Thyroid gland (tissue), 4 donors: ENCODE data around the gene ELAC2. TPM values are rescaled to one million over a fixed set of nuclear protein-coding genes. Genes with fewer than 3 reads are reported as not detected.

ENCODE experiments used
- DNase-seq, 2 donors: peaks; one replicate each; pipeline ENCODE4 v3.0.0-alpha.2; 2019
- H3K27ac ChIP-seq, 3 donors: fragments of 200-600 bp; sonication (generic); 1 replicate in 2 of 3; 2 replicates in 1 of 3; pipeline ENCODE4 v1.5.1; 2016 to 2019; ENCODE audit warnings: mild to moderate bottlenecking in 1 of 3, moderate library complexity in 1 of 3
- H3K27me3 ChIP-seq: fragments of 200-600 bp; sonication (generic); one replicate; pipeline ENCODE4 v1.5.1; 2019
- H3K36me3 ChIP-seq, 2 donors: fragments of 200-600 bp; sonication (generic); one replicate each; pipeline ENCODE4 v1.5.1; 2016 to 2019
- H3K4me1 ChIP-seq, 2 donors: fragments of 200-600 bp; sonication (generic); one replicate each; pipeline ENCODE4 v1.5.1; 2017 to 2019
- H3K4me3 ChIP-seq, 3 donors: fragments of 200-600 bp; sonication (generic); replicated peaks in 1 of 3; 1 replicate in 2 of 3; 2 replicates in 1 of 3; pipeline ENCODE4 v1.5.1; 2016; ENCODE audit warnings: mild to moderate bottlenecking in 1 of 3
- H3K9me3 ChIP-seq: fragments of 200-600 bp; sonication (generic); one replicate; pipeline ENCODE4 v1.5.1; 2017
- POLR2A ChIP-seq, 2 donors: fragments of 450-650 bp; IDR thresholded peaks; one replicate each; pipeline ENCODE4 v1.6.1; 2017; ENCODE audit warnings: antibody characterized with exemption in 2 of 2, mild to moderate bottlenecking in 2 of 2, moderate library complexity in 1 of 2
- WGBS, 2 donors: methylation state at CpG; one replicate each; pipeline ENCODE4 v1.1.5; 2017; 5-methylcytosine and 5-hydroxymethylcytosine counted together
- intact Hi-C: fragments of 100-400 bp; cut with DNase I; formaldehyde crosslinking; loops from one replicate; pipeline ENCODE4 v1.15.1; 2023
- total RNA-seq, 4 donors: library from RNA; depleted of rRNA; stranded (reverse); fragments of >200 nt; gene quantifications; one replicate each; pipeline ENCODE4 v1.2.3, GENCODE V29; 2016
- TF ChIP-seq, protein P1 (sequence below), 6 experiments: fragments of 200-600 bp in 3 of 6; fragments of 450-650 bp in 3 of 6; sonication (generic) in 3 of 6; IDR thresholded peaks; one replicate each; pipeline ENCODE4 v1.5.1; 2016 to 2019; ENCODE audit warnings: antibody characterized with exemption in 6 of 6, mild to moderate bottlenecking in 2 of 6, inconsistent platforms in 1 of 6, moderate library complexity in 1 of 6

The ELAC2 gene
- total RNA-seq, 4 donors from 2014 or later = 46.6 to 88.9 (median 84.6) TPM

DNA sequence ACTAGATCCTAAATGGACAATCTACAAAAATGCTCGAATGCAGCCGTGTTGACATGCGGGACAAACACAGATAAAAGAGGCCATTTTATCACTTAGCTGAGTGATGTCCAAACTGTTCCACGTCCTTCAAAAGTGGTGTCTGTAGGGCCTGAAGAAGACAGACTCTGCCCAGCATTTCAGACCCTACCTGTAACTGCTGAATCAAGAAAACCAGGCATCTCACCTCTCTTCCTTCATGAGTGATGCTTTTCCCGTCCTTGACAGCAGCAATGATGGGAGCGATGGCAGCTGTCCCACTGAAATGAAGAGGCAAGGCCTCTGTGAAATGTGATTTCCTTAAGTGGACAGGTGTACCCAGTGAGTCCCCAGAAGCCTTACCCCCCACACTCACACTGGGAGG, 12.3 kb downstream of the ELAC2 start:
- Histone ChIP-seq H3K27ac (no peak overlapping the region), H3K4me3 (no peak overlapping the region), H3K27me3 (no peaks in the 10 kb centered on the region), H3K36me3 (peaks cover 55 to 58% of the 10 kb centered on the region in 2 donors), H3K4me1 (peaks cover 16 to 20% of the 10 kb centered on the region in 2 donors), H3K9me3 (no peaks in the 10 kb centered on the region)
- no peak for DNase-seq
- intact Hi-C loops = loop anchor here (10.0 kb wide), 2 partner anchors 81 to 461 kb away; no protein-coding TSS in a partner anchor
- TF ChIP-seq POLR2A (IDR thresholded peaks at IDR 0.05) = no peak
- TF ChIP-seq, protein P1, sequence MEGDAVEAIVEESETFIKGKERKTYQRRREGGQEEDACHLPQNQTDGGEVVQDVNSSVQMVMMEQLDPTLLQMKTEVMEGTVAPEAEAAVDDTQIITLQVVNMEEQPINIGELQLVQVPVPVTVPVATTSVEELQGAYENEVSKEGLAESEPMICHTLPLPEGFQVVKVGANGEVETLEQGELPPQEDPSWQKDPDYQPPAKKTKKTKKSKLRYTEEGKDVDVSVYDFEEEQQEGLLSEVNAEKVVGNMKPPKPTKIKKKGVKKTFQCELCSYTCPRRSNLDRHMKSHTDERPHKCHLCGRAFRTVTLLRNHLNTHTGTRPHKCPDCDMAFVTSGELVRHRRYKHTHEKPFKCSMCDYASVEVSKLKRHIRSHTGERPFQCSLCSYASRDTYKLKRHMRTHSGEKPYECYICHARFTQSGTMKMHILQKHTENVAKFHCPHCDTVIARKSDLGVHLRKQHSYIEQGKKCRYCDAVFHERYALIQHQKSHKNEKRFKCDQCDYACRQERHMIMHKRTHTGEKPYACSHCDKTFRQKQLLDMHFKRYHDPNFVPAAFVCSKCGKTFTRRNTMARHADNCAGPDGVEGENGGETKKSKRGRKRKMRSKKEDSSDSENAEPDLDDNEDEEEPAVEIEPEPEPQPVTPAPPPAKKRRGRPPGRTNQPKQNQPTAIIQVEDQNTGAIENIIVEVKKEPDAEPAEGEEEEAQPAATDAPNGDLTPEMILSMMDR (IDR thresholded peaks at IDR 0.05) = no peak
- 92 to 95% methylated on average over 6 of the region's 6 CpGs for WGBS, 2 donors

DNA sequence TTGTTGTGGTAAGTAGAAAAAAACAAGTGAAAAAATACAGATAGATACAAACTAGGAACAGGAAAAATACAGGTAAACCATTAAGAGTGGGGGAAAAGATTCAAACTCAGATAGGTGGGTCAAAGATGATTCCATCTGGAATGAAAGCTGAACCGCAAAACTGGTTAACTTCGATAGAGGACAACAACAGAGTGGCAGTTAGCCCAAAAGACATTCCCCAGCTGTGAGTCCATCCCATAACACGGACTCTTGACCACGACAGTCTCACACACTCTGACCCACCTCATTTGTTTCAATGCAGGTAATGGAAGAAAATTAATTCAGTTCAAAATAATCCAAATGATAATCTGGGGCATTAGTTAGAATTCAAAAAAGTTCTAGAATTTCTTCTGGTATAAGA, 13.5 kb downstream of the ELAC2 start:
- H3K36me3 ChIP-seq = peaks cover 56 to 59% of the 10 kb centered on the region in 2 donors
- 92% methylated on average over 4 of the region's 4 CpGs for WGBS, 2 donors
- intact Hi-C loops = loop anchor here (10.0 kb wide), 2 partner anchors 80 to 460 kb away; no protein-coding TSS in a partner anchor

DNA sequence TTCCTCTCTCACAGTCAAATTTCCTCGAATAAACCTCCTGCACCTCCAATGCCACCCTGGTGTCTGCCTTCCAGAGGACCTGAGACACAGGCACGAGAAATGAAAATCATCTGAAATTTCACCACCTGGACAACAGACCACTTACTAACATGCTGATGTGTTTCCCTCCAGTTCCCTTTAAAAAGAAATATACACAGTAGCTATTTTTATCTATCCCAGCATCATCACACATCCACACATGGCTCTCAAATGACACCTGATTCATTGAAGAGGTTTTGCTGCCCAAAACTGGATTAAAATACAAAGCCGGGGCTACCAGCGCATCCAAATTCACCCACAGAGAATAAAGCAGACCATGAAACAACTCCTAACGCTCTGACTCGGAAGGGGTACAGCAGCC, 13.9 kb downstream of the ELAC2 start:
- Histone ChIP-seq H3K27ac (no peak overlapping the region), H3K4me3 (no peak overlapping the region), H3K36me3 (peaks cover 60 to 63% of the 10 kb centered on the region in 2 donors), H3K27me3 (no peaks in the 10 kb centered on the region), H3K9me3 (no peaks in the 10 kb centered on the region), H3K4me1 (peaks cover 16 to 20% of the 10 kb centered on the region in 2 donors)
- intact Hi-C loops = loop anchor here (10.0 kb wide), 2 partner anchors 79 to 459 kb away; no protein-coding TSS in a partner anchor
- DNase-seq = no peak
- 94 to 95% methylated on average over 6 of the region's 6 CpGs for WGBS, 2 donors
- no peak for TF ChIP-seq POLR2A (IDR thresholded peaks at IDR 0.05)
- TF ChIP-seq, protein P1 (IDR thresholded peaks at IDR 0.05) = no peak

More for the DNA sequence above, 13.5 kb downstream of the ELAC2 start:
- no peak for DNase-seq
- Histone ChIP-seq H3K27ac (no peak overlapping the region), H3K4me3 (no peak overlapping the region), H3K9me3 (no peaks in the 10 kb centered on the region), H3K27me3 (no peaks in the 10 kb centered on the region), H3K4me1 (peaks cover 16 to 20% of the 10 kb centered on the region in 2 donors)
- TF ChIP-seq, protein P1 (IDR thresholded peaks at IDR 0.05) = no peak
- TF ChIP-seq POLR2A (IDR thresholded peaks at IDR 0.05) = no peak

DNA sequence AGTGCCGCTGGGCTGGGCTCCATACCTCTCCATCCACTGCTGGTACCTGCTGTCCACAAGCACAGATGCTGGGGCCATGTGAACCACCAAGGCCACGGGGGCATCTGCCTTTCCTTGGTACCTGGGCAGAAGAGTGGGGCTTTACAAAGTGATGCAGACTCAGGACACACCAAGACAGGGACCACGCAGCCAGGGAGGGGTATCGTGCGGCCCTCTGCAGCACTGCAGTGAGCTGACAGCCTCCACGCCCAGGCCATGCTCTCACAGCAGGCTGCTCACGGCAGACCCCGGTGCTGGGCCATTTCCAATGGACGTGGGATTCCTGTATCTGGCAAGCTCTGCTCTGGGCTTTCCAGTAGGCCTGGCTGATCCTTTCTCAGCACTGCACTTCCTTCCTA, 14.4 kb downstream of the ELAC2 start:
- Histone ChIP-seq H3K27me3 (no peaks in the 10 kb centered on the region), H3K4me3 (no peak overlapping the region), H3K4me1 (peaks cover 16 to 20% of the 10 kb centered on the region in 2 donors), H3K27ac (no peak overlapping the region), H3K9me3 (no peaks in the 10 kb centered on the region), H3K36me3 (peaks cover 61 to 64% of the 10 kb centered on the region in 2 donors)
- intact Hi-C loops = loop anchor here (10.0 kb wide), 2 partner anchors 79 to 459 kb away; no protein-coding TSS in a partner anchor
- 79 to 80% methylated on average over 6 to 9 of the region's 9 CpGs for WGBS, 2 donors
- TF ChIP-seq, protein P1 (IDR thresholded peaks at IDR 0.05) = no peak
- TF ChIP-seq POLR2A (IDR thresholded peaks at IDR 0.05) = no peak
- no peak for DNase-seq

DNA sequence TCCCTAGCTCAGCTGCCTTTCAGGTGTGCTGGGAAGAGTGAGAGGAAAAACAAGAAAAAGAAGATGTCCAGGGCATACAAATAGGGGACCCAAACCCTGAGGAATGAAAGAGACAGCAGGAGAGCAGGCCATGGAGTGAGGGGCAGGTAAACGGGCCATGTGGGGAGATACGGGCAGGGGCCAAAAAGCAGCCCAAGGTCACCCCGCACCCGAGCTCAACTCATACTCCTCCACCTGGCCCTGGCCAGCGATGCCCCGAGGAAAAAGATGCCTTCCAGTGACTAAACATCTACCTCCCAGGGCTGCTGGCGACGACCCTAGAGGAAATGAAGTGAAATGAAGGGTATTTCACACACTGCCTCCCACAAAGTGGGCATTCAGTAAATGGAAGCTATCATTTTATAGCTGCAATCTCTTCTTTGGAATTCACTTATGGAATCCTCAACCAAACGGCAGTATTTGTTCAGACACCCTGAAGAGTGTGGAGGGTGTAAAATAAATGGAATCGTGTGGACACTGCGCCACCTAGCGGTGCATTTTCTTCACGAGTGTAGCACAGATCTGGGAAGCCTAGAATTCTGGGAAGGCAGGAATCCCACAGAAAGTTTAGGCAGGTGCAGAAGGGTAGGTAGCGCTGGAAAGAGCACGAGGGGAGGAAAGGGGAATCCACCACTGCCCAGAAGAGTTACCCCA, 14.9 kb downstream of the ELAC2 start:
- peak overlapping the region in 2 of 3 donors; percentile 38 to 67 for H3K27ac ChIP-seq
- no peak overlapping the region for H3K4me3 ChIP-seq
- TF ChIP-seq, protein P1 (IDR thresholded peaks at IDR 0.05) = peak; percentile 78 to 87 (median 81)
- TF ChIP-seq POLR2A (IDR thresholded peaks at IDR 0.05) = no peak
- intact Hi-C loops = loop anchor here (10.0 kb wide), 2 partner anchors 78 to 458 kb away; no protein-coding TSS in a partner anchor
- WGBS, 2 donors = 39% methylated on average over 15 of the region's 15 CpGs
- peak; percentile 90 to 93 for DNase-seq
- H3K36me3 ChIP-seq = peaks cover 61 to 63% of the 10 kb centered on the region in 2 donors
- no peaks in the 10 kb centered on the region for H3K27me3 ChIP-seq
- no peaks in the 10 kb centered on the region for H3K9me3 ChIP-seq
- H3K4me1 ChIP-seq = peaks cover 16 to 20% of the 10 kb centered on the region in 2 donors
